ENCODE measurements around the gene MYOF.

The MYOF gene

GRCh38 chr10:93299606-93300287 lies 182.4 kb downstream of the MYOF start:
- TF ChIP-seq CTCF (IDR thresholded peaks at IDR 0.05; ENCODE audit: extremely low read depth, missing control alignments) = no peak
- no peak for DNase-seq (ENCODE audit: low spot score)

- DNase-seq (ENCODE audit: low spot score) = no peak
- no peak for TF ChIP-seq CTCF (IDR thresholded peaks at IDR 0.05; ENCODE audit: extremely low read depth, missing control alignments)
Observed at GRCh38 chr10:93299195-93299594, 182.9 kb downstream of the MYOF start.

- DNase-seq (ENCODE audit: low spot score) = no peak
- TF ChIP-seq CTCF (IDR thresholded peaks at IDR 0.05; ENCODE audit: extremely low read depth, missing control alignments) = no peak
Observed at GRCh38 chr10:93296151-93296550, 186.0 kb downstream of the MYOF start.

GRCh38 chr10:93293999-93294398 lies 188.1 kb downstream of the MYOF start:
- DNase-seq (ENCODE audit: low spot score) = no peak
- TF ChIP-seq CTCF (IDR thresholded peaks at IDR 0.05; ENCODE audit: extremely low read depth, missing control alignments) = no peak

GRCh38 chr10:93290661-93291354 lies 191.3 kb downstream of the MYOF start:
- no peak for DNase-seq (ENCODE audit: low spot score)

GRCh38 chr10:93288679-93289634 lies 193.2 kb downstream of the MYOF start:
- peak; percentile 60 for TF ChIP-seq CTCF (IDR thresholded peaks at IDR 0.05; ENCODE audit: extremely low read depth, missing control alignments)
- peak; percentile 63 for DNase-seq (ENCODE audit: low spot score)

More at GRCh38 chr10:93290661-93291354, 191.3 kb downstream of the MYOF start:
- TF ChIP-seq CTCF (IDR thresholded peaks at IDR 0.05; ENCODE audit: extremely low read depth, missing control alignments) = no peak

Measured in GM20000 (cell line).